T1000 (cell line): Measurements from ENCODE around the gene CLOCK.

Source experiments
- DNase-seq: peaks from one replicate; lab custom pipeline; 2025; ENCODE audit warnings: mixed read lengths; lab: John Stamatoyannopoulos, UW

The CLOCK gene

DNA sequence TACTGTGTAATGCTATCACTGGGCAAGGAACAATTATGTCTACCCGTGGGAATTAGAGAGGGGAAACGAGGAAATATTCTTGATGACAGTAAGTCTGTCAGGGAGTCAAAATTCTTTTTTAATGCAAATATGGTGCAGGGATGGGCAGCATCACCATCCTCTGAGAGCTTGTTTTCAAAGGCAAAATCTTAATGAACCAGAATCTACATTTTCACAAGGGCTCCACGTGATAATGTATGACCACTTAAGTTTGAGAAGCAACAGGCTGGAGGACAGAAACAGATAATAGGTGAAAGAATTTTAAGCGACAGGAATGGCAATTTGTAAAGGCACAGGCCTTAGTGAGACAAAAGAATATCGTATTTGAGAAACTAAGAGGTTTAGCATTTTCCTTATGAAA, 63.4 kb downstream of the CLOCK start:
- no peak for DNase-seq

DNA sequence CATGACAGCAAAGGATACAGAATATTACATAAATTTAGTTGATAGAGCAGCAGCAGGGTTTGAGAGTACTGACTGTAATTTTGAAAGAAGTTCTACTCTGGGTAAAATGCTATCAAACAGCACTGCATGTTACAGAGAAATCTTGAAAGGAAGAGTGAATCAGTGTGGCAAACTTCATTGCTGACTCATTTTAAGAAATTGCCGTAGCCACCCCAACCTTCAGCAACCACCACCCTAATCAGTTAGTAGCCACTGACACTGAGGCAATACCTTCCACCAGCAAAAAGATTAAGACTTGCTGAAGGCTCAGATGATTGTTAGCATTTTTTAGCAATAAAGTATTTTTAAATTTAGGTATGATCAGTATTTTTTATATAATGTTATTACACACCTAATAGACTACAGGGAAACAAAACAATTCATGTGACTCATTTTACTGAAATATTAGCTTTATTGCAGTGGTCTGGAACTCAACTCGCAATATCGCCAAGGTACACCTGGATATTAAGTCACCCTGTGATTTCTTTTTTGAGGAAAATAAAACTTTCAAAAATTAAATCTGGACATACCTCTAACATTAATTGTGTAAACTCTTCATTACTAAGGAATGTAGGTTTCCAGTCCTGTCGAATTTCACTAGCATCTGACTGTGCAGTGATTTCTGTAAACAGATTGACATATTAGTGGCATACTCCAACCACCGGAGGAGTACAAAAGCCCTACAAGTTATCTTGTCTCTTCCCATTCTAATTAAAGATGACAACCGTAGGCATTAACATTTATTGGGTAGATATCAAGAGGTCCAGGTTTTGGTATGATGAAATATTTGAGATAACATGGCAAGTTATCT, 71.1 kb downstream of the CLOCK start:
- DNase-seq: no peak

DNA sequence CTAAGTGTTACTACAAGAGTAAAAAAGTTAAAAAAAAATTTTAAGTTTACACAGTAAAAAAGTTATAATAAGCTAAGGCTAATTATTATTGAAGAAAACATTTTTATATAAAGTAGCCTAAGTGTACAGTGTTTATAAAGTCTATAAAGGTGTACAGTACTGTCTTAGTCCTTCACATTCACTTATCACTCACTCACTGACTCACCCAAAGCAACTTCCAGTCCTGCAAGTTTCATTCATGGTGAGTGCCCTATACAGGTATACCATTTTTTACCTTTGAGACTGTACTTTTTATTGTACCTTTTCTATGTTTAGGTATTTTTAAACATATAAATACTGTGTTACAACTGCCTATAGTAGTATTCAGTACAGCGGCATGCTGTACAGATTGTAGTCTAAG, 76.7 kb downstream of the CLOCK start:
- DNase-seq: no peak

DNA sequence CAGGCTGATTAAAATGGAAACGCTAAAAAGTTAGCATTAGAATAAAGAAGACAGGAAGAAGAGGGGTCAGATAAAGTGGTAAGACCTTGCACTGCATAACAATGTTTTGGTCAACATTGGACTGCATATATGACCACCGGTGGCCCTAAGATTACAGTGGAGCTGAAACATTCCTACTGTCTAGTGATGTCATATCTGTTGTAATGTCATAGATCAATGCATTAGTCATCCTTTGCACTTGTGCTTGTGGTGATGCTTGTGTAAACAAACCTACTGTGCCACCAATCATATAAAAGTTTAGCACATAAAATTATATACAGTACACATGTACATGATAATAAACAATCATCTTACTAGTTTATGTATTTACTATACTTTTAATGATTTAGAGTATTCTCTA, 78.0 kb downstream of the CLOCK start:
- no peak for DNase-seq

DNA sequence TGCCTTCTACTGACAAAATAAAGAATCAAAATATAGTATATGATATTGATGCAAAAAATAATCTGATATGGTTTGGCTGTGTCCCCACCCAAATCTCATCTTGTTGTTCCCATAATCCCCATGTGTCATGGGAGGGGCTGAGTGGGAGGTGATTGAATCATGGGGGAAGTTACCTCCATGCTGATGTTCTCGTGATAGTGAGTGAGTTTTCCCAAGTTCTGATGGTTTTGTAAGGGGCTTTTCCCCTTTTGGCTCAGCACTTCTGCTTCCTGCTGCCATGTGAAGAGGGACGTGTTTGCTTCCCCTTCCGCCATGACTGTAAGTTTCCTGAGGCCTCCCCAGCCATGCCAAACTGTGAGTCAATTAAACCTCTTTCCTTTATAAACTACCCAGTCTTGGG, 80.7 kb downstream of the CLOCK start:
- DNase-seq: no peak

DNA sequence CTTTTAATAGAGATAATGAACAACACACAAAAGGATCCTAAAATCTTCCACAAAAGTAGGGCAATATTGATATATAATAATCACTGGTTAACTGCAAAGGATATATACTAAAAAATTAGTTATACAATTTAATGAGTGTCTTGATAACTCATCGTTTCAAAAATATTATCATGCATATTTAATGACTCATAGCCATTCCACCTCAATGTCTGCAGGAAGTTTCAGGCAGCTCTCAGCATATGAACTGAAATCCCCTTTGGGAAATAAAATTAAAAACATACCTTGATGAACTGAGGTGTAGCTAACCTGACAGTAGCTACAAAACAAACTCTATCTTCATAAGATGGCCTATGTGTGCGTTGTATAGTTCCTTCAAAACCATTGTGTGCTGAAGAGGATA, 88.1 kb downstream of the CLOCK start:
- DNase-seq: no peak

DNA sequence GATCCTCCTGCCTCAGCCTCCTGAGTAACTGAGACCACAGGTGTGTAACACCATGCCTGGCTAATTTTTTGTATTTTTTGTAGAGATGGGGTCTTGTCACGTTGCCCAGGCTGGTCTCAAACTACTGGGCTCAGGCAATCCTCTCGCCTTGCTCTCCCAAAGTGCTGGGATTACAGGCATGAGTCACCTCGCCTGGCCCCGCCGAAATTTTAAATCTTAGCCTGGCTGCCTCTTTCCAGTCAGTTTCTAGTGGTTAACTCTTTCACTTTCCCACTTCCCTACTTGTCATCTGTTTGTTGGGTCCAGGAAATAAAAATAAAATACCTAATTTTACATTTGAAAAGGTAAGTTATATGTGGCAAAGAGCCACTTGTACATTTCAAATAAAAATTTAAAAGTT, 88.5 kb downstream of the CLOCK start:
- DNase-seq: no peak

DNA sequence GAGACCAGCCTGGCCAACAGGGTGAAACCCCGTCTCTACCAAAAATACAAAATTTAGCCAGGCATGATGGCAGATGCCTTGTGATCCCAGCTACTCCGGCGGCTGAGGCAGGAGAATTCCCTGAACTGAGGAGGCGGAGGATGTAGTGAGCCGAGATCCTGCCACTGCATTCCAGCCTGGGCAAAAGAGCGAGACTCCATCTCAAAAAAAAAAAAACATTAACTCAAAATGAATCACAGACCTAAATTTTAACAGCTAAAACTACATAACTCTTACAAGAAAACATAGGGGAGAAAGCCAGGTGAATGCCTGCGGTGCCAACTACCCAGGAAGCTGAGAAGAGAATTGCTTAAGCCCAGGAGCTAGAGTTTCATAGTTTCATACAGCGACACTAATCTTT, 96.1 kb downstream of the CLOCK start:
- DNase-seq: no peak

DNA sequence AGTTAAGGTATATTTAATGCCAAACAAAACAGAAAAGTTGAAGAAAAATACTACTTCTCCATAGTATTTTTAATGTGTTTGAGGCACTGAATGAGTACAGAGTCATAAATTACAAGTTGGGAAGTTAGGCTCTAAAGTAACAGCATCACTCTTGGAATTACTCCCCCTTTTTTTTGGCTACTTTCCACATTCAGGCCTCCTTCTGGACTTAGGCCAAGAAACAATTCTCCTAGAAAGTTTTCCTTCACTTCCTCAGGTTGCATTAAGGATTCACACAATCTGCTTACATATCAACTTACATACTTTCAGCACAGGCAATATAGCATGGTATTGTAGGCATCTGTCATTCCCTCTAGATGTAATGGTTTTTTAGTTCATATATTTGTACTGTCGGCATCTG, 98.9 kb downstream of the CLOCK start:
- no peak for DNase-seq

DNA sequence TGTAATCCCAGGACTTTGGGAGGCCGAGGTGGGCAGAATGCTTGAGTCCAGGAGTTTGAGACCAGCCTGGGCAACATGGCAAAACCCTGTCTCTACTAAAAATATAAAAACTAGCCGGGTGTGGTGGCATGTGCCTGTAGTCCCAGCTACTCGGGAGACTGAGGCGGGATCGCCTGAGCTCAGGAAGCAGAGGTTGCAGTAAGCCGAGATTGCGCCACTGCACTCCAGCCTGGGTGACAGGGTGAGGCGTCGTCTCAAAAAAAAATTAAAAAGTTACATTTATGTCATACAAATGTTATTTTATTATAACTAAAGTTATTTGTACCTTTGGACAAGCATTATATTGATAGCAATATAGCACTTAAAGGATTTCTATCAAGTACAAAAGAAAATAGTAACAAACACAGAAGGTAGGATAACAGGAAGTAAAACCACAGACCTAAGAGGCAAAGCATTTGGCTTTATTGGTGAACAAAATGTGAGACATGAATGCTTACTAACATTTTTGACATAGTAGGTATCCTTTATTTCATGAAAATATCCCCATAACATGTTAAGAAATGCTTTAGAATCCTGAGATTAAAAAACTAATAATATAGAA, 99.5 kb downstream of the CLOCK start:
- DNase-seq: no peak

DNA sequence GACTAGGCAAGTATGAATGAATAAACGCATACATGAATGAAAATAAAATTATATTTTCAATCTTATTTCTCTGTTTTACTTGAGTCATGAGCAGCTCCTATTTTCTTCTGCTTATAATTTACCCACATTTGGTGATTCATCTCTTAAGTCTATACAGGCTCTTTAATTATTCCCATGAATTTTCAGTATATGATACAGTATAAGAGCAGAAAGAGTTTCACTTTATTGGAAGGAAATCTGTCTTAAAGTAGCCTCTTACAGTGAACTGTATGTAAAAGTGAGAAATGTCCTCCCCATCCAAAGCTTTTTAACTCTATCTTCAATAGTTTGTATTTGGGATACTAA, 100.2 kb downstream of the CLOCK start:
- DNase-seq: no peak

DNA sequence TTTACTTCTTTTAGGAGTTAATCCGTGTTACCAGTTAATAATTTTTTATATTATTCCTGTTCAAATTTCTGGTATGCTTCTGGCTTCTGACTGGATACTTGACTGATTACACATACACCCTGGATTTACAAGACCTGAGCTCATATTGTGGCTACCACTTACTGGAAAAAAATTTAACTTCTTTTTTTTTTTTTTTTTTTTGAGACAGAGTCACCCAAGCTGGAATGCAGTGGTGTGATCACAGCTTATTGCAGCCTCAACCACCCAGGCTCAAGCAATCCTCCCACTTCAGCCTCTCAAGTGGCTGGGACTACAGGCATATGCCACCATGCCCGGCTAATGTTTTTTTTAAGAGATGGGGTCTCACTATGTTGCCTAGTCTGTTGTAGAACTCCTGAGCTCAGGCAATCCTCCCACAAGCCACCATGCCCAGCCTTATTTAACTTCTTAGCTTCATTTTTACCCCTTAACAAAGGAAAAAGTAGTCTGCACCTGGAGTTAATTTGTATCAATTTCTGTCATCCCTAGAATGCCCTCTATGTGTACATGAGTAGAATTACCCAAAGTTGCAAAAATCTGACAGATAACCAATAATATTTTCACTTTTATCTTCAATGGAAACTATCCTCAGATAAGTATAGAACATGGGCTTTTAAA, 100.7 kb downstream of the CLOCK start:
- no peak for DNase-seq

DNA sequence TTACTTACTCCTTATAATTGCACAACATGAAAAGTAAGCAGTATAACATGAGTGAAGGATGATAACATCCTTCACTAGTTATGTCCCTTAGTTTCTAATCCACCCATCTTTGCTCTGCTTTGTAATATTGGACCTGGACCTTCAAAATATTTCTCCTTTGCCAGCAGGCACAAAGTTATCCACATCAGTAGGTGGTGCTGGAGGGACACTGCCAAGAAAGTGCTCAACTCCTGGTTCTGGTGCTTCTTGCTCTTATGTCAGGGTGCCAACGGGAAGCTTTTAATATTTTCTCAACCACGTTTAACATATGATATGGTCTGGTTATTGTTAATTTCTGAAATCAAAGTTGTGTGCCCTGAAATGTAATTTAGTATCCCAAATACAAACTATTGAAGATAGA, 101.9 kb downstream of the CLOCK start:
- DNase-seq: no peak

DNA sequence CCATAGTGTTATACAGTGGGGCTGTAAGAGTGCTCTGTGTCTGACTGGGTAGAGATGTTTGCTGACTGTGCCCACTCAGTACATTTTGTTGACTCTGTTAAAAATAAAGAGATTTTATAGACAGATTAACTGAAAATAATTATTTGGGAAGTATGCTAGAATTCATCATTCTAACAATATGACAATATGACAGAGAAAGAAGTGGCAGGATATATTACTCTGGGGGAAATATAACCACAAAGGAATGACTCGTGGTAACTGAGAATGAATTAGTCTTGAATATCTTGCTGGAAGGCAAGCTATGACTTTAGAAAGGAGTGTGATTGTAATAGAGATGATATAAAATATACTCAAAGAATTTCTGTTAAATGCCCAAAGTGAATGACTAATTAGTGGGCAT, 104.2 kb downstream of the CLOCK start:
- no peak for DNase-seq

DNA sequence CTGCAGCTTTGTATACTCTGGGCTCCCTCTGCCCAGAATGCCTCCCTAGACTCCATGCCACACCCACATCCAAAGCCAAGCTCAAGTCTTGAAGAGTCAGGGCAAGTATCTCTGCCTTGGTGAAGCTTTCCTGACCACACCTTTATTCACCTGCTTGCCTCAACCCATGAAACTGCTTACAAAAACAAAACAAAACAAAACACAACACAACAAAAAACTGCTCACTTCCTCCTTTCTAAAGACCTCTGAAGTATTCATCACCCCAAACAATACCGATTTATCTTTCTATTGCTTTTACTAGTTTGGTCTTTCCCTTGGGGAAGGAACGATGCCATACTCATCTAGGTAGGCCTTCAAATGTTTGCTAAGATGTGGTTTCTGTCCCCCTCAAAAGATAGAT, 105.9 kb downstream of the CLOCK start:
- no peak for DNase-seq

DNA sequence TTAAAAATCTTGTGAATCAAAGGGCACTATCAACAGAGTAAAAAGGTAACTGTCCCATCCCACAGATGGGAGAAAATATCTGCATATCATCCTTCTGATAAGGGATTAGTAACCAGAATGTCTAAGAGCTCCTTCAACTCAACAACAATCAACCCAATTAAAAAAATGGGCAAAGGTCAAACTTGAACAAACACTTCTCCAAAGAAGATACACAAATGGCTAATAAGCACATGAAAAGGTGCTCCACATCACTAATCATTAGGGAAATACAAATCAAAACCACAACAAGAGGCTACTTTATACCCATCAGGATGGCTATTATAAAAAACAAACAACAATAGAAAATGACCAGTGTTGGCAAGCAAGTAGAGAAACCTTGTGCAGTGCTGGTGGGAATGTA, 107.7 kb downstream of the CLOCK start:
- no peak for DNase-seq

DNA sequence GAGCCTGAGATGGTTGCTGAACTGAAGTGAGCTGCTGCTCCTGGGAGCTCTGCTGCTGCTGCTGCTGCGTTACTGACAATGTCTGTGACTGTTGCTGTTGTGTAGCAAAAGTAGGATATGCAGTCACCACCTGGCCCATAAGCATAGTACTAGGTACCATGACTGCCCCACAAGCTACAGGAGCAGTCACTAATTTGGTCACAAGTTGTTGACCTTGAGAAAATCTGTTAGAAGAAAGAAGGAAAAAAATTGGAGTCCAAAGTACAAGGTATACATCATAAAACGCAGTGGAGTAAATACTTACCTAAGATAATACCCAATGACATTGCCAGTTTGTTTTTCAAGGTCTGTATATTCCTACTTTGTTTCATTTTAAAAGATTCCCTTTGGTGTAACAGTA, 108.4 kb downstream of the CLOCK start:
- DNase-seq: no peak

DNA sequence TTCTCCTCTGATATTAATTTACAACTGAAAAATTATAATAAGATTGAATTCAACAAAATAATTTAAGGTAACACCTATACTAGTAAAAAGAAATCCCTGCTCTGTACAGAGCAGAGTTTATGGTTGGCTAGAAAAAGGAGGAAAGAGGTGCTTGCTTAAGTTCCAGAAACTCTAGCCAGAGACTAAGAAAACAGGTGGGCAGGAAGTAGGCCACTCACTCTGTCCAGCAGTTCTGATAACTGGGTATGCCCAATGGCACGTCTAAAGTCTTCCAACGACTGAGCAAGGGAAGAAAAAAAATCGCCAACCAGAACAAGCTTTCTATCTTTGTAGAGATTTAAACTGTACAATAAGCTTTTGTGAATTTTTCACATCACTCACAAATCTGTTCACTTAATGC, 108.9 kb downstream of the CLOCK start:
- no peak for DNase-seq

DNA sequence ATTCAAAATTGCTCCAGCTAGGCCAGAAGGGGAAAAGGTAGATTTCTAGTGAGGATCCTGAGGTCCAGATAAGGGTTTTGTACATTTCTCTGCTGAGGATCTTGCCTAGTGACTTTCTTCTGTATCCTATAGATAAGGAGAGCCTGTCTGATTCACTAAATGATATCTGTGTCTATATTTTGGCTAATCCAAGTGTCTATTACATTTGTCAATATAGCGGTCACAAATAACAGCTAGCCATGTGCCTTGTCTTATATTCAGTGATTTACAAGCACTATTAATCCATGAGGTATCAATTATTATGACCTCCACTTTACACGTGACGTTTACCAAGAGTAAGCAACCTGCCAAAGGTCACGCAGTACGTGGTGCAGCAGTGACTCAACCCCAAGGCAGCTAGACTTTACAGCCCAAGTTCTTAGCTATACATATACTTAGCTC, 109.3 kb downstream of the CLOCK start:
- DNase-seq: no peak

DNA sequence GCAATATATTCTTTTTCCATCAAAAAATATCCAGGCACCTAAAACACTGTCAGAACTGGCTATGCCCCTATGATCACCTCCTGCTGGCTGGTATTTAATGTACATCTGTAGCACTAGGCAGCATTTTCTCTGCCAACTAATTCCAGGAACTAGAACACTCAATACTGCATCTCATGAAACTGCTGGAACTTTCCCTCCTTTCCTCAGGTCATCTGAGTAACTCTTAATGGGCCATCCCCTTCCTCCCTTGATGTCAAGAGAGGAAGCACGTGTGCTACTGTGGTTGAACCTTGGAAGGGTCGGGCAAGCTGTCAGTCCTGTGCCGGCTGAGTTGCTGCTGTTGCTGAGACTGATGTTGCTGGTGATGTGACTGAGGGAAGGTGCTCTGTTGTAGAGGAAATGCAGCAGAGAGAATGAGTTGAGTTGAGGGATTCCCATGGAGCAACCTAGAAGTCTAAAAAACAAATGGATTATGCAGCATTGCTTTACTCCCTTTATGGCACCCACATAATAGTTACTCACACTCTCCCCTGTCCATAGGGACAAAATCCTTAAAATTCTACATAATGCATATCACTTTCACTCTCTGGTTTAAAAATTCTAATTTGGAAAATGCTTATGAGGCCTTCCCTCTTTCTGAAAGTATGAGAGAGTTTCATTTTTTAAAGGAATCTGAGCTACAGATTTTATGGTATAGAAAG, 111.4 kb downstream of the CLOCK start:
- no peak for DNase-seq

DNA sequence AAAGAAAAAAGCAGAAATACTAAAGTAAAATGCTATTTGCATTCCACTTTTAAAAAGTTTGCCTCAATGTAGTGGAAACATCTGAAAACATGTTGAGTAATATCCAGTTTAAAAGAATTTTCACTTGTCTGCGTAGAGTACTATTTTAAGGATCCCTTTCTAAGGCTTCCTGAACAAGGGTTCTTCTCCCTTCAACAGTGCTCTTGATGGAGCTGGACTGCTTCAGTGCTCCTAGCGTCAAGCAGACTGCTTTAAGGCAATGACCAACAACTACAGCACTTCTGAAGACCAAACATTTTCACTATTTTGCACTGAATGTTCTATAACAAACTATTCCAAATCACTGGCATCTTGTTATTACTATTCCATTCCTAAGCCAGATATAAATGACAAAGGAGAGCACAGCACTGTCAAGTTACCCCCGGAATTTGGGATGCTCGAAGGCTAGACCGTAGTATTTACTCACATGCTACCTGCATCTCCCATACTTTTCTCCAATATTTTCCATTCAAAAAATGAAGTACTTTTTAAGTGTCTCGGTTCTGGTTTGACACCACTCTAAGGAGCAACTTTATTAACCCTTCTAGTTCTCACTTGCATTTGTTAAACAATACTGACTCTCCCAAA, 114.9 kb downstream of the CLOCK start:
- DNase-seq: no peak

DNA sequence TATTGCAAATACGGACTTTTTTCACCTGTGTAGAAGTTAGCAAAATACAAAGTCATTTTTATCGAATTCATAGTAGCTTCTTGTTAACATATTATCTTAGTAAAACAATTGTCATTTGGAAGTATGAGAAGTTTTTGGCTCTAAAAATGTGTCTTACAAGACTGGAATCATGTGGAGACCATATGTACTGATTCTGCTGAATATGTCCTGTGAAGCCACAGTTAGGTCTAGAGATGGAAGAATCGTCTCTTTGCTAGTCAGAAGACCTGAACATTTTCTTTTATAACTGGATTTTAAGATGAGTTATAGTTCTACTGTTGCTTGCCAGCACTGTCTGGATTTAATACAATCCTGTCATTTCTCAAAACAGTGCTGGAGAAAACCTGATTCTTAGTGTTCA, 121.9 kb downstream of the CLOCK start:
- DNase-seq: no peak
